Measurements from ENCODE around the gene MYRIP. TPM values are rescaled to one million over a fixed set of nuclear protein-coding genes. Genes with fewer than 3 reads are reported as not detected.

Gene MYRIP
- total RNA-seq, 1 experiment from 2014 or later: 0.44 TPM

DNA sequence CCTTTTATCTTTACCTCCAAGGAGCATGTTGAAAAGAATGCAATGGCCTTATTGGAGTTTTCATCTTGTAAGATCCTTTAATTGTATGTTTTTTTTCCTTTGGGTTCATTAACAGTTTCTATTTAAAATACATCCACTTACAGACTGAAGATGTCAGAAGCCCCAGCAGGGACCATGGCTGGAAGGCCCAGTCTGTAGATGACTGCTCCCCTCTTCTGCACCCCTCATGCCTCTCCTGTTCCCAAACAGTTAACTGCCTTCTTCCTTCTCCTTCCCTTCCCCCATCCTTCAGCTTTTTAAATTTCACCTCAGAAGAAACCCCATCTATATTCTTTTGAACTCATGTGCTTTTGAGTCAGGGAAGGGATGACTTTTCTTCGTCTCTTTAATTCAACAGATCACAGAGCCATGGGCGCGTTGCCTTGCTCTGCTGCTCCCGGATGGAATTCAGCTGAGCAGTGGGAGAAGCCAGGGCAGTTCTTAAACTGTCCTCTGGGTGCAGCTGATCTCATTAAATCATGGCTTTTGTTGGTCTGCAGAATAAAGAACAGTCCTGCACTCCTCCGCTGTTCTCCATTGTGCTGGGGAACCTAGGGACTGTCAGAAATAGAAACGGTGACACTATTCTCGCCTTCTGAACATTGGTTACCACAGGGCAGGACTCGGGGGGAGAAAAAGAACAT lies 428.6 kb downstream of the MYRIP start:
- H3K9me2 ChIP-seq (ENCODE audit: insufficient read depth): no peaks in the 10 kb centered on the region
- no peak overlapping the region for H3K4me2 ChIP-seq (ENCODE audit: low read length)
- no peak overlapping the region for H3K9ac ChIP-seq (ENCODE audit: low read length)
- H3K9me3 ChIP-seq (ENCODE audit: control insufficient read depth in 1 of 2, insufficient read depth in 1 of 2, low read depth in 1 of 2, low read length in 2 of 2): no peaks in the 10 kb centered on the region
- TF ChIP-seq POLR2A (IDR thresholded peaks at IDR 0.05; ENCODE audit: borderline replicate concordance, extremely low read depth, insufficient read depth, insufficient read length): no peak
- TF ChIP-seq, protein P1, sequence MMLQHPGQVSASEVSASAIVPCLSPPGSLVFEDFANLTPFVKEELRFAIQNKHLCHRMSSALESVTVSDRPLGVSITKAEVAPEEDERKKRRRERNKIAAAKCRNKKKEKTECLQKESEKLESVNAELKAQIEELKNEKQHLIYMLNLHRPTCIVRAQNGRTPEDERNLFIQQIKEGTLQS (IDR thresholded peaks at IDR 0.05): no peak
- TF ChIP-seq RAD21 (IDR thresholded peaks at IDR 0.05; ENCODE audit: low read depth): no peak
- TF ChIP-seq ELF1 (IDR thresholded peaks at IDR 0.05; ENCODE audit: borderline replicate concordance, low read depth): no peak
- no peak for TF ChIP-seq CBX3 (IDR thresholded peaks at IDR 0.05; ENCODE audit: low read depth)
- TF ChIP-seq EZH2phosphoT487 (IDR thresholded peaks at IDR 0.05; ENCODE audit: borderline replicate concordance): no peak
- TF ChIP-seq ZNF274 (IDR thresholded peaks at IDR 0.05; ENCODE audit: low read depth, low read length): no peak
- TF ChIP-seq, protein P2, sequence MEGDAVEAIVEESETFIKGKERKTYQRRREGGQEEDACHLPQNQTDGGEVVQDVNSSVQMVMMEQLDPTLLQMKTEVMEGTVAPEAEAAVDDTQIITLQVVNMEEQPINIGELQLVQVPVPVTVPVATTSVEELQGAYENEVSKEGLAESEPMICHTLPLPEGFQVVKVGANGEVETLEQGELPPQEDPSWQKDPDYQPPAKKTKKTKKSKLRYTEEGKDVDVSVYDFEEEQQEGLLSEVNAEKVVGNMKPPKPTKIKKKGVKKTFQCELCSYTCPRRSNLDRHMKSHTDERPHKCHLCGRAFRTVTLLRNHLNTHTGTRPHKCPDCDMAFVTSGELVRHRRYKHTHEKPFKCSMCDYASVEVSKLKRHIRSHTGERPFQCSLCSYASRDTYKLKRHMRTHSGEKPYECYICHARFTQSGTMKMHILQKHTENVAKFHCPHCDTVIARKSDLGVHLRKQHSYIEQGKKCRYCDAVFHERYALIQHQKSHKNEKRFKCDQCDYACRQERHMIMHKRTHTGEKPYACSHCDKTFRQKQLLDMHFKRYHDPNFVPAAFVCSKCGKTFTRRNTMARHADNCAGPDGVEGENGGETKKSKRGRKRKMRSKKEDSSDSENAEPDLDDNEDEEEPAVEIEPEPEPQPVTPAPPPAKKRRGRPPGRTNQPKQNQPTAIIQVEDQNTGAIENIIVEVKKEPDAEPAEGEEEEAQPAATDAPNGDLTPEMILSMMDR (IDR thresholded peaks at IDR 0.05 in 2 of 3, conservative IDR thresholded peaks at IDR 0.05 in 1 of 3; ENCODE audit: borderline replicate concordance in 1 of 3, insufficient read depth in 1 of 3, low read depth in 2 of 3, low read length in 2 of 3): peak in 2 of 3 experiments; percentile 33 to 43; a peak in 3 of 6 replicates
- TF ChIP-seq ZFX (IDR thresholded peaks at IDR 0.05): no peak
- DNase-seq (ENCODE audit: low read depth, low spot score) (no peak), ATAC-seq (peak; percentile 91)
- H4K20me1 ChIP-seq (ENCODE audit: insufficient read depth): no peaks in the 10 kb centered on the region; the same call in 1 of the 2 replicates
- intact Hi-C loops (cut with micrococcal nuclease): no loop called here
- H3K79me2 ChIP-seq (ENCODE audit: insufficient read depth, low read length): no peaks in the 10 kb centered on the region
- CTCF ChIA-PET: interaction anchor here (1.2 kb wide), 1 partner anchor 46 kb away, joined by 3 read pairs; no protein-coding TSS in a partner anchor
- H3K4me1 ChIP-seq (ENCODE audit: control insufficient read depth in 1 of 2, insufficient read depth in 2 of 2, low read length in 2 of 2): no peaks in the 10 kb centered on the region
- no TSS peak for BruUV-seq (replicated peaks)
- no peak overlapping the region for H3K4me3 ChIP-seq (replicated peaks in 1 of 2; ENCODE audit: low read depth in 1 of 2, low read length in 2 of 2)
- no peaks in the 10 kb centered on the region for H3K36me3 ChIP-seq (ENCODE audit: control insufficient read depth in 1 of 2, insufficient read depth in 2 of 2, low read length in 2 of 2)
- H3K27ac ChIP-seq (ENCODE audit: low read depth, low read length): no peak overlapping the region
- POLR2A ChIA-PET: interaction anchor here (0.7 kb wide), 1 partner anchor 44 kb away, joined by 3 read pairs; no protein-coding TSS in a partner anchor
- H3K27me3 ChIP-seq (ENCODE audit: insufficient read depth, low read length): peaks cover 8% of the 10 kb centered on the region; the same call in 1 of the 2 replicates
- H2AFZ ChIP-seq (ENCODE audit: low read depth, low read length, poor library complexity, severe bottlenecking): no peak overlapping the region
- RAD21 ChIA-PET (ENCODE audit: low non-redundant PET in 1 of 2, low total read pairs in 2 of 2, uncharacterized antibody in 2 of 2, unreplicated experiment in 2 of 2): no interaction called here

All from HCT116 (cell line).